Activated naive CD4-positive, alpha-beta T cell treated with anti-CD3 and anti-CD28 coated beads, Interleukin-2, amount 50 U/mL, for 16 hours (primary cell): ENCODE measurements around the gene S100A12.
A peak's percentile ranks its signal among the peaks of the same experiment; 100 is the strongest.
"Not testable (repeated sequence)": the region's sequence is repeated elsewhere in the genome, so short reads cannot be mapped to it uniquely, and the experiment has no call there.

Source experiments
- DNase-seq: peaks from one replicate; pipeline ENCODE4 v3.0.0-alpha.2; 2020

S100A12 gene

GRCh38 chr1:153375511-153375910 is at the start of gene S100A12:
Gene S100A12 (minus strand): TSS chr1:153375621. CDS start chr1:153374592, 1,029 bp downstream.
- DNase-seq: no peak

- DNase-seq: peak; percentile 60
Observed at GRCh38 chr1:153422450-153423068, 47.1 kb upstream of the S100A12 start.

DNA sequence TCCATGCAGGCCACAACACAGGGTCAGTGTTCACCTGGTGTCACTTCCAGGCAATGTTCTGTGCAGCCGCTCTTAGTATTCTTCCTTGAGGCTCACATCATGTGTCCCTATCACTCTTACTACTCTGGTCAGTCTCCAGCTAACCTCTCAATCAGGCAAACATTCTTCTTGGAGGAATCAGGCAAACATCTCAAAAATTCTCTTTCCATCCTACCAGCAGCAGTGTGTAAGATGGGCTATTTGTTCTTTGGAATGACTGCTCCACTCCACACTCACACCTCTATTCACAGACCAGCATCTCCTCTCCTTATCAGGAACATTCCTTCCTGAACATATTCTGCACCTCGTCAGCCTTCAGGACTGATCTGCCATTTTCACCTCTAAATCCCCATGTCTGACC is 44.9 kb upstream of the S100A12 start:
- no peak for DNase-seq

DNA sequence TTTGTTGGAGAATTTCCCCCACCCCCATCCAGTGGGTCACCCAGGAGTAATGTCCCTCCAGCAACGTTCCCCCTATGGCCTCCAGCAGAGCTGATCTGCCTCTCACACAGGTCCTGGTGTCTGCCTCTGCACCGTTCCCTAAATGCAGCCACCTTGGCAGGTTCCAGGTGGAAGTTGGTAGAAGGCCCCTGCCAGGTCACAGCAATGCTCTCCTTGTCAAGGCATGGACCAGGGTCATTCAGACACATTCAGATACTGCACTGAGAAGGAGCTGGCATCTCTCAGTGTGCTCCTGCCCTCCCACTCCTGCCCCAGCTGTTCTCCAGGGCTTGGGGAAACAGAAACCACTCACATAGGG is 44.0 kb upstream of the S100A12 start:
- not testable (repeated sequence) for DNase-seq

GRCh38 chr1:153418758-153419435 is 43.5 kb upstream of the S100A12 start:
- not testable (repeated sequence) for DNase-seq

DNA sequence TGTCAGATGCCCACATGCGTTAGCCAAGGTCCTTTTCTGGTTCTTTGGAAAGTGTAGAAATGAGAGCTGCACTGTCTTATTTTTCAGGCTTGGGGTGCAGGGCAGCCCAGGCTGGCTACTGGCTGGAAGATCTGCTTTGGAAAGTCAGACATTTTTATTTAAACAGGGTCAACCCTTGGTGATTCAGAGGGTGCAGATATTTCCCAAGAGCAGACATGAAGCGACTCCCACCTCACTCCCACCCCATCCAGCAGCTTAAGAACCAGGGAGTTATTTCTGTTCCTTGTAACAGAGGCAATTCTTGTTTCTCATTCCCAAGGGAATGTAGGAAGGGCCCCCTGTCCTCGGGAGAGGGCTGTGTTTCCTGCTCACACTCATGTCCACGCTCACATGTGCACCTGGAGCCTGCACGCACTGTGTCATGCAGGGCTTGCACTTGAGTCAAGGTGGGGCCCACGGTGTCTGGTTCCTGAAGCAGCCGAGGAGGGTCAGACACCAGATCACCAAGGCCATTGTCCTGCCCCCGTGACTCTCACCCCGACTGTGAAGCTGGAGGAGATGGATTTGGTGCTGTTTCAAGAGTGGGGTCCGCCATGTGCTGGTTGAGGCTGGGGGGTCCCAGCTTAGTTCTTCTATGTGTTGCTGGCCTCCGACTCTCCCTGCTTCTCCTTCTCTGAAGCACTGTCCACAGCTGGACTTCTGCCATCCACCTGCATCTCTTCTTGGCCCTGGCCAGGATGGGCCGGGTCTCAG is 41.9 kb upstream of the S100A12 start:
- no peak for DNase-seq

DNA sequence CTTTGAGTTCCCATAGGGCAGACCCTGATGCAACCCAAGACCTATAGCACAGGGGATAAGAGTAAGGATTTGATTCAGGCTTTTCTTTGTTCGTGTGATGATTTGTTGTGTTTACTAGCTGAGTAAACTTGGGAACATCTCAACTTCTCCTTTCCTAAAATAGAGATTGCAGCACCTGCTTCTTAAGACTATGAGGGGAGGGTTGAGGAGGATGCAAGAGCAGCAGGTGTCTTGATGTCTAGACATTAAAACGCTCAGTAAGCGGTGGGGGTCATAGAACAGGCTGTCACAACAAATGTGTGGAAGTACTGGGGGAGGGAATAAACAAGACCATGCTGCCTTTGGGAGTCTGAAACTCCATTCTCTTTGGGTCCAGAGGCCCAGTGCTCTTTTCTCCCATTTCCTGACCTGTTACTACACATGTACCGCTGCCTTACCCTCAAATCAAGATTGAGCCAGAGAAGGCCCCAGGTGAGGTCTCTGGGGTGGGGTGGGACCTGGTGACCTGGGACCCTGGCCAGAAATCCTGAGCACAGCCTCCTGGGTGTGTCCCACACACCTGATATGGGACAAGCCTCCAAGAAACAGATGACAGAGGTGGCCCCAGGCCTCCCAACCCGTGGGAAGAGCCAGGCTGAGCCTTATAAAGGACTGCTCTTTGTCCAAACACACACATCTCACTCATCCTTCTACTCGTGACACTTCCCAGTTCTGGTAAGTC is 40.6 kb upstream of the S100A12 start, which contains the start of gene S100A7A:
Gene S100A7A (plus strand): TSS at position 671 of the 721 bp plus-strand sequence. CDS start 1,563 bp downstream, outside the sequence.
- no peak for DNase-seq

DNA sequence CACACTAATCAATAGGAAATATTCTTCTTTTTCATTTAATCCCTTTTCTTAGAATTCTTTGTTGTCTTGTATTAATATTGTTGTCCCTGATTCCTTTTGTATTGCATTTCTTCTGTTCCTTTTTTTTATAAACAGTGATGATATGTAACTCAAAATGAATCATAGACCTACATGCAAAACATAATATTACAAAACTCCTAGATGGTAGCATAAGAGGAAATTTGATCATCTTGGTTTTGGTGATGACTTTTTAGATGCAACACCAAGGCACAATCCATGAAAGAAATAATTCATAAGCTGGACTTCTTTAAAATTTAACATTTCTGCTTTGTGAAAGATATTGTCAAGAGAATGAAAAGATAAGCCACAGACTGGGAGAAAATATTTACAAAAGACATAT is 38.5 kb upstream of the S100A12 start:
- not testable (repeated sequence) for DNase-seq

DNA sequence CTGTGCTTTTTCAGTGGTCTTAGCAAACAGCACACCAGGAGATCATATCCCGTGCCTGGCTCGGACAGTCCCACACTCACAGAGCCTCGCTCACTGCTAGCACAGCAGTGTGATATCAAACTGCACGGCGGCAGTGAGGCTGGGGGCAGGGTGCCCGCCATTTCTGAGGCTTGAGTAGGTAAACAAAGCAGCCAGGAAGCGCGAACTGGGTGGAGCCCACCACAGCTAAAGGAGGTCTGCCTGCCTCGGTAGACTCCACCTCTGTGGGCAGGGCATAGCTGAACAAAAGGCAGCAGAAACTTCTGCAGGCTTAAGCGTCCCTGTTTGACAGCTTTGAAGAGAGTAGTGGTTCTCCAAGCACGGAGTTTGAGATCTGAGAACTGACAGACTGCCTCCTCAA is 31.9 kb upstream of the S100A12 start:
- not testable (repeated sequence) for DNase-seq

GRCh38 chr1:153405825-153406599 is 30.6 kb upstream of the S100A12 start:
- not testable (repeated sequence) for DNase-seq

DNA sequence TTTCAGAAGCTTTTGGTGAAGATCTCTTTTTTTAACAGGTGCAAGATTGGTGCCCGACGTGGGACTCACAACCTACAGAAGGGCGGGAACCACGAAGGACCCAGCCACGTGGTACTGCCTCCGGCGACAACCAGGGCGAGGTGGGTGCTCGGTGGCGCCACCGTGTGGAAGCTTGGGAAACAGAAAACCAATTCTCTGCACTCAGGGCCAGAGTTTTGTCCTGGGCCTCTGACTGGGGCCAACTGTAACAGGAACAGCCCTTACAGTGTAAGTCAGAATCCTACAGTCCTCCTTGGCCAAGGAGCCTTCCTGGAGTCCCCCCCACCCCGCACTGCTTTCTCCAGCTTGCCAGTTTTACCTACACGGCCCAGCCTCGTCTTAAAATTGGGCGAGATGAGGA is 29.3 kb upstream of the S100A12 start:
- peak; percentile 57 for DNase-seq

GRCh38 chr1:153404086-153404635 is 28.7 kb upstream of the S100A12 start:
- DNase-seq: no peak

GRCh38 chr1:153403421-153404085 is 28.1 kb upstream of the S100A12 start:
- DNase-seq: no peak

- no peak for DNase-seq
Observed at GRCh38 chr1:153402226-153402625, 26.8 kb upstream of the S100A12 start.

- DNase-seq: no peak
Observed at GRCh38 chr1:153401461-153401860, 26.0 kb upstream of the S100A12 start.

DNA sequence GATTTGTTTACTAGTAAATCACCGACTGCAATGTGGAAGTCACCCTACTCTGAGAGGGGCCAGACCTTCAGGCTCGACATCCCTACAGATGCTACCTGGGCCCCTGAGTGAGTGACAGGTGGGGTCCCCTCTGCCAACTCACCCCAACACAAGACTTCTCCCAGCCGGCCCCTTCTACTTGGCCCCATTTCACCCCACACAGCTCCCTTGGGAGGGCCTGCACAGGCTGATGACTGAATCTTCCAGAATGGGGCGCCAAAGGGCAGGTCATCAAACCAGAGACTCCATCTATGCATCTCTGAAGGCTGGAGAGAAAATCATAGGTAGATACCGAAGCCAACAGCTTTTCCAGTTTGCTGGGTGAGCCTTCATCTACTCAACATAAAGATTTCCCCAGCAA is 24.8 kb upstream of the S100A12 start:
- no peak for DNase-seq

DNA sequence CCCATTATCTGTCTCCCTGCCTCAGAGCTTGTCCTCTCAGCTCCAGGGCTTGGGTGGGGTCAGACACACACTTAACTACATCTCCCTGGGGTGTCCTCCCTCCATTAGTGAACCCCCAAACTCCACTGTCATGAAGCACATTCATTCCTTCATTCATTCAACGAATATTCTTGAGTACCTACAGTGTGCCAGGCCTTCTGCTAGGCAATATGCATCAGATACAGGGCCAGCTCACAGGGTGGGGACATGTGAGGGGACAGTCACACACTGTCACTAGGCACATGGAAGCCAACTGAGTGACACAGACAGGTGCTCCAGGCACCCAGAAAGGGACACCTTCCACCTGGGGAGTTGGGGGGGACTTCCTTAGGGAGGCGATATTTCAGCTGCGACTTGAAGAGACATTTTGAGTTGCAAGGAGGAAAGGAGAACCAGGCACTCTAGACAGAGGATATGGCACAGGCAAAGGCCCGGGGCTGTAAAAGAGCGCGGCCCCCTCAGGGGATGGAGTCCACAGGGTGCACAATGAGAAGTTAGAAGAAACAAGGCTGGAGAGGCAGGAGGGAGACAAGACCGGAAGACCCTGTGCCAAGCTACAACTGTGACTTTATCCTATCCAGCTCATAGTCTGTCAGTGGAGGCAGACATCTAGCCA is 24.1 kb upstream of the S100A12 start:
- DNase-seq: no peak

- no peak for DNase-seq
Observed at GRCh38 chr1:153397924-153398651, 22.7 kb upstream of the S100A12 start.

- DNase-seq: no peak
Observed at GRCh38 chr1:153397051-153397923, 21.9 kb upstream of the S100A12 start.
